T follicular helper cell (primary cell): ENCODE measurements around the gene KISS1R.
"Not testable (repeated sequence)": the region's sequence is repeated elsewhere in the genome, so short reads cannot be mapped to it uniquely, and the experiment has no call there.

Experiments
- DNase-seq: peaks from one replicate; pipeline ENCODE4 v3.0.0-alpha.2; 2020; ENCODE audit warnings: low read depth
- total RNA-seq, 2 experiments: gene quantifications; one replicate each; lab custom pipeline; 2026; lab: John Stamatoyannopoulos, UW

KISS1R gene
- total RNA-seq, result 0.60 to 1.00 reads per million in 2 experiments

- no peak for DNase-seq
These were observed at the start of gene KISS1R for GRCh38 chr19:917323-918151. Gene KISS1R (plus strand): TSS chr19:917333. CDS start chr19:917503, 170 bp downstream.

GRCh38 chr19:867855-868457, 49.2 kb upstream of the KISS1R start:
- DNase-seq, result no peak

GRCh38 chr19:868458-869244, 48.5 kb upstream of the KISS1R start:
- DNase-seq, result no peak

GRCh38 chr19:869245-870177, 47.6 kb upstream of the KISS1R start:
- DNase-seq, result no peak

- DNase-seq, result no peak
These were observed 46.8 kb upstream of the KISS1R start for GRCh38 chr19:870314-870713.

- DNase-seq, result no peak
These were observed 46.2 kb upstream of the KISS1R start for GRCh38 chr19:870963-871401.

- no peak for DNase-seq
These were observed 45.5 kb upstream of the KISS1R start for GRCh38 chr19:871446-872265.

- DNase-seq, result peak; percentile 78
These were observed 44.7 kb upstream of the KISS1R start for GRCh38 chr19:872266-872951.

- peak; percentile 76 for DNase-seq
These were observed 44.0 kb upstream of the KISS1R start for GRCh38 chr19:873084-873483.

GRCh38 chr19:873561-874041, 43.5 kb upstream of the KISS1R start:
- no peak for DNase-seq

- no peak for DNase-seq
These were observed 41.8 kb upstream of the KISS1R start for GRCh38 chr19:875265-875879.

GRCh38 chr19:876089-876488, 41.0 kb upstream of the KISS1R start:
- no peak for DNase-seq

- DNase-seq, result no peak
These were observed 40.3 kb upstream of the KISS1R start for GRCh38 chr19:876780-877314.

- DNase-seq, result not testable (repeated sequence)
These were observed 39.0 kb upstream of the KISS1R start for GRCh38 chr19:877992-878660.

- not testable (repeated sequence) for DNase-seq
These were observed 38.2 kb upstream of the KISS1R start for GRCh38 chr19:878751-879561.

- no peak for DNase-seq
These were observed 37.3 kb upstream of the KISS1R start for GRCh38 chr19:879711-880438.
